Limb (tissue), 2 donors: ENCODE measurements around the gene RELN.
"Not testable (repeated sequence)": the region's sequence is repeated elsewhere in the genome, so short reads cannot be mapped to it uniquely, and the experiment has no call there.

Source experiments
- DNase-seq, 2 donors: peaks; one replicate each; pipeline ENCODE4 v3.0.0-alpha.2; 2016; ENCODE audit errors: extremely low spot score in 2 of 2

RELN gene

DNA sequence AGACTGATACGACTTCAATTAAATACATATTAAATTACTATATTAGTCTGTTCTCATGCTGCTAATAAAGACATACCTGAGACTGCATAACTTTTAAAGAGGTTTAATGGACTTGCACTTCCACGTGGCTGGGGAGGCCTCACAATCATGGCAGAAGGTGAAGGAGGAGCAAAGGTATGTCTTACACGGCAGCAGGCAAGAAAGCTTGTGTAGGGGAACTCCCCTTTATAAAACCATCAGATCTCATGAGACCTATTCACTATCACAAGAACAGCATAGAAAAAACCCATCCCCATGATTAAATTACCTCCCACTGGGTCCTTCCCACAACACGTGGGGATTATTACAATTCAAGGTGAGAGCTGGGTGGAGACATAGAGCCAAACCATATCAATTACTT is 92.6 kb downstream of the RELN start:
- not testable (repeated sequence) for DNase-seq

GRCh38 chr7:103894656-103895596 is 94.5 kb downstream of the RELN start:
- DNase-seq, result no peak

DNA sequence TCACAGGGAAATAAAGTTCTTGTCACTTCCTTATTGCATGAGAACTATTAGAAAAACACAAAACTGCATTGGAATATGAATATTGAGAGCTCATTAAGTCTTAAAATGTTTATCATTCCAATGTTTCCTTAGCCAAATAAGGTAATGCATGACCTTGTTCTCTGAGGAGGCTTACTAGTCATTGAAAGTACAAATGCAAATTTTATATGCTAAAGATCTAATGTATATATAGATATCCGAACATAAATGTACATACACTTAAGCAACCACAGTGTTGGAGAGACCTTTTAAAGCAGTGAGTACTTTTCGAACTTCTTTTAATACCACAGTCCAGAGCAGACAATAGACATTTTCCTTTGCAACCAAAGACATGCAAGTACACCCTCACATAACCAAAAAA is 96.1 kb downstream of the RELN start:
- no peak for DNase-seq

GRCh38 chr7:103889451-103889850 is 100.0 kb downstream of the RELN start:
- DNase-seq, result no peak

GRCh38 chr7:103888603-103889153 is 100.8 kb downstream of the RELN start:
- DNase-seq, result no peak

GRCh38 chr7:103887853-103888602 is 101.4 kb downstream of the RELN start:
- DNase-seq, result no peak

DNA sequence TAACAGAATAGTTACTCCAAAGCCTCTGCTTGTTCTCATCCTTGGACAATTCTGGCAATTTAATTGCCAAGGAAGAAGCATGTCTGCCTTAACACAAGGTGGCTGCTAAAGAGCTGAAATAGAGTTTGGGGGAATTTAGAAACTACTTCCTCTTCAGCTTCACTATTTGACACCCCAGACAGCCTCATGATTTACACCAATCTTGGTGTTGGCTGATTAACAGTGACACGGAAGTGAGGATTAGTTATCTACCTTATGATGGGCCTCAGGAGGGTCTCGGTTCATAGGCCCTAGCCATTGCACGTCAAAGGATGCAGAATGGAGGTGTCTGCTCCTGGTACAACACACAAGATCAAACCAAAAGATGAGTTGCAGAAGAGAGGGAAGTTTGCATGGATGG is 102.4 kb downstream of the RELN start:
- DNase-seq, result no peak

DNA sequence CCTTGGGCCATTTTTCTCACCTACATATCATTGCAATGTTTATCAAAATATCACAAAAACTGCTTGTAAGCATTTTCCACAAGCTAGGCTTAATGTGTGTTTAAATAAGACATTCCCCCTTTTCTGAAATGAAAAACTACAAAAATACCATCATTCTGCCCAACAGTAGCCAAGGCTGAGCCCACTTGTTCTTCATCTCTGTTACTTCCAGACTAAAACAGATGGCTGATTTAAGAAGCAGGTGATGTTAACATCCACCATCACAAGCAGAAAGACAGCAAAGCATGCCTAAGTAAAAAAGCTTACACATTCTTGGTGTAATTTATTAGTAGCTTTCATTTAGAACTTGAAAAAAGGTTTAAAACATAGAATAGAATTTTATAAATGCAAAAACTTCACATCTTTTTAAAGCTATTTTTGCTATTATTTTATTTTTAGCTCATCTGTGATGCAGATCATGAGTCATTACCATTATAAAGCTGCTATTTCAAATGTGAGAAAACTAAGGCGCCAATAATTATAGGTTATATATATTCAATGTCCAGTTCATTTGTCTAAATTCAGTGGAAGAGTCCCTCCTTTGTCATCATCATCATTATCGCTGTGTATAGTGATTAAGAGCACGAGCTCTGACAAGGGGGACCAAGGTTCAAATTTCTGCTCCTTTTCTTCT is 109.4 kb downstream of the RELN start:
- no peak for DNase-seq

GRCh38 chr7:103879411-103879810 is 110.0 kb downstream of the RELN start:
- no peak for DNase-seq

DNA sequence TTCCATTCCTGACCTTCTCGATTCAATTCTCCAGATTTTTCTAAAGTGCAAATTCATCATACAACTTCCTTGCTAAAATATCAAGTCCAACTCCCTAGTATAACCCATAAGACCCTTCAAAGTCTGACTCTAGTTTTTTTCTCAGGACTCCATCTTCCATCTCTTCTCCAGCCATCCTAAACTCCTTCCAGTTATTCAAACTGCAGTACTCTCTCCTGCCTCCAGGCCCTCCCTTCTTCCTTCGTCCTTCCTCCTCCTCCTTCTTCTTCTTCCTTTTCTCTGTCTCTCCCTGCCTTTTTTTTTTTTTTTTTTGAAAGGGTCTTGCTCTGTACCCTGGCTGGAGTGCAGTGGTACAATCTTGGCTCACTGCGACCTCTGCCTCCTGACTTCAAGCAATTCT is 111.9 kb downstream of the RELN start:
- DNase-seq, result no peak

DNA sequence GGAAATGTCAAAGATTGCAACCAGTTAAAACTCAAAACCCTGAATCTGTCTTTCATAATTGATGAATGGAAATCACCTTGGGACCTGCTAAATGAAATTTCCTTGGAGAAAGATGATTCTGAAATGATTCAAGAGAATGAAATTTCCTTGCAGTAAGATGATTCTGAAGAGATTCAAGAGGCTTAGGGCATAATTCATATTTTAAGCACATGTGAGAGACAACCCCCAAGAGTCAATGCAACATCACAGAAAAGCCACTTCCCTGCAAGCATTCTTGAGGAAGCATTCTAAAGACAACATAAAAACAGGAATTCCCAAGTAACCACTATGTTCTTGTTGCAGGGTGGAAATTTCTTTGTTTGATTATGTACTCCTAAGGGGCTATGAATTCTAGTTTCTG is 113.7 kb downstream of the RELN start:
- no peak for DNase-seq

DNA sequence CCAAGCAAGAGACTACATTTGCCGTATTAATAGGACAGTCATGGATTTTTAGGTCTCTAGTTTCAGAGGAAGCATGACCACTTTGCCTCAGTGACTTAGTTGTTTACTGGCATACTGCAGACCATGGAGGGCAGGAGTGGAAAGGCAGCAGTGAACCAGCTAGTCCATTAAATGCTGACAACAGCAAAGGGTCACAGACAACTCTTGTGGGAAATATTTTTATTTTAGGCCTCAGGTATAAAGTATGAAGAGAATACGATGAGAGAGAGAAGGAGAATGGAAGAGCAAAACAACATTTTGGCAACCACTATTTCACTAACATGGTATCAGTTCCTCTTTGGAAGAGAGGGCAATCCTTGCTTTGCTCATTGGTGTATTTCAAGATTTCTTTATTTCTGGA is 118.0 kb downstream of the RELN start:
- no peak for DNase-seq

- DNase-seq, result no peak
Observed at GRCh38 chr7:103870664-103871063, 118.8 kb downstream of the RELN start.

DNA sequence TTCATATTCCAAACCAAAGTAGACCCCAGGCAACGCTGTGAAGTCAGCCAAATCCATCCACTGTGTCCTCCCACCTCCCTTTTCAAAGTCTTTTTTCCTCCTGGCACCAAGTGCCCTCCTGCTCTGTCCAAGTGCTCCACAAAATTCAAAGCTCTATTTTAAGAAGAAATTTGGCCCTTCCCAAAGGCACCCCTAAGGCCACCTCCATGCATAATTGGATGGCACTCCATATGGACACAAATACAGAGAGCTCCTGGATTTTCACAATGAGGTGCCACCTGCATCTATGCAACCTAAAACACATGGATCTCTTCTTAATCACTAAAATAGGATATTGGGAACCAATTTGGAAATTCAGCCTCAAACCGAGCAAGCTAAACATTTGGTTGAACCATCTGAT is 121.6 kb downstream of the RELN start:
- no peak for DNase-seq

- no peak for DNase-seq
Observed at GRCh38 chr7:103866919-103867318, 122.5 kb downstream of the RELN start.

GRCh38 chr7:103865442-103865841 is 124.0 kb downstream of the RELN start:
- no peak for DNase-seq

DNA sequence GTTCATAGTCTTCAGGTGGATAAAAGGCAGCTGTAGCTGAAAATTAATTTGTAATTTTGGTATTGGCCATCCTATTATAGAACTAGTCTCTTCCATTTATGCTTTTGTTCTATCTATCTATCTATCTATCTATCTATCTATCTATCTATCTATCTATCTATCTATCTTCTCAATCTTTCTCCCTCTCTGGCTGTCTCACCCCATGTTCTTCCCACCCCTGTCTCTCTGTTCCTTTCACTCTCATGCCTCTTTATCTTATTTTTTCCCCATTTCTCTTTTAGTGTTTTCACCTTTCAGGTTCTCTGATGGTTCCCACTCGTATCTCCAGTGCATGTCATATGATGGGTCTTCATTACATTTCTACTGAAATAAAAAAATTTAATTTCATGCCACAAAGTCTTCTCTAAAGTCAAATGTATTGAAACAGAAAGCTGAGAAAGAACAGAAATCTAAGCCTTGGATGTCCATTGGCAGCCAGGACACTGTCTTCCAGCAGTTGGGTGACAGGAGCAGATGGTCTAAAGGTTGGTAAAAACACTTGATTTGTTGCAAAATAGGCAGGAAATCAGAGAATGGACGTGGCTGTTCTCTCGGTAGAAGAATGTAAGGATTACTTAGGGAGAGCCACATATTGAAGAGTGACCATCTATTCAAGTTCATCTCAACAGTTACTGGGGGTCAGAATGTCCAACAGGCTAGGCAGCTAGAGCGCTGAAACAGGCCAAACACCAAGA is 127.0 kb downstream of the RELN start:
- DNase-seq, result no peak

- no peak for DNase-seq
Observed at GRCh38 chr7:103859709-103860108, 129.7 kb downstream of the RELN start.

DNA sequence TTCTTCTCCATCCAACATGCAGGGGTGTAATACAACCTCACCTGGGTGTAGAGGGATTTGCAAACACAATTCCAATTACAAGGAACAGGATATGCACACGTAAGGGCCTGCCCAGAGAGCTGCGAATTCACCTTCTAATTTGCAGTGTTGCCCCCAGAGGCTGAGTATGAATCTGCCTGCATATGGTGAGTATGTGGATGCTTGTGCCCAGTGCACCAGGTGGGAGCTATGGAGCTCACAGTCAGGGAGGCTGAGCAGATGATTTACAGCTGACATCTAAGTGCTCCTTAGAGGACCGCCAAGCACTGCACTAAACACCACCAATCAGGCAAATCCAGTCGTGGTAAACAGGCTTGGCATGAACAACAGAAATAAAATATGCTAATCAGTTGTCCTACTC is 132.0 kb downstream of the RELN start:
- DNase-seq, result peak in 1 of 2 donors; percentile 37

GRCh38 chr7:103856929-103857328 is 132.5 kb downstream of the RELN start:
- no peak for DNase-seq

GRCh38 chr7:103855671-103856070 is 133.8 kb downstream of the RELN start:
- DNase-seq, result no peak
